T-cell (primary cell): ENCODE results near the gene PRDM10. TPM values are rescaled to one million over a fixed set of nuclear protein-coding genes. Genes with fewer than 3 reads are reported as not detected.
"Not testable (repeated sequence)": the region's sequence is repeated elsewhere in the genome, so short reads cannot be mapped to it uniquely, and the experiment has no call there.

Experiments
- ATAC-seq, 4 experiments: fragments of 200-7000 bp in 3 of 4; fragments of 150-1000 bp in 1 of 4; cut with Tn5 transposase; replicated peaks in 1 of 4; 1 replicate in 3 of 4; 2 replicates in 1 of 4; pipeline ENCODE4 v1.10.0; 2021; ENCODE audit warnings: moderate library complexity in 3 of 4, mild to moderate bottlenecking in 2 of 4, moderate number of reproducible peaks in 1 of 4
- CTCF ChIA-PET, 2 donors: fragments of 300-600 bp; sonication (Branson Sonifier 250); formaldehyde crosslinking; loops; one replicate each; lab custom pipeline; 2022; ENCODE audit warnings: antibody characterized with exemption in 2 of 2; lab: Charles Lee
- POLR2A ChIA-PET, 2 donors: fragments of 300-600 bp; sonication (Branson Sonifier 250); formaldehyde crosslinking; loops; one replicate each; lab custom pipeline; 2022; ENCODE audit warnings: antibody characterized with exemption in 2 of 2; lab: Charles Lee
- DNase-seq, 35 experiments: peaks; one replicate each; pipeline versions ENCODE4 v3.0.0 to v3.0.0-alpha.2; 2013 to 2023
- H3K27ac ChIP-seq: one replicate; pipeline ENCODE4 v1.5.1; 2013; ENCODE audit warnings: low read length
- H3K27me3 ChIP-seq, 2 experiments: replicated peaks in 1 of 2; 1 replicate in 1 of 2; 2 replicates in 1 of 2; pipeline versions ENCODE4 v1.6.1 to v1.7.0; 2013; ENCODE audit warnings: low read length in 1 of 2, mixed read lengths in 1 of 2; ENCODE audit not compliant: control insufficient read depth in 2 of 2, insufficient read depth in 2 of 2; ENCODE audit errors: extremely low read depth in 1 of 2
- H3K36me3 ChIP-seq, 2 donors: 1 replicate in 1 of 2; 2 replicates in 1 of 2; pipeline versions ENCODE4 v1.6.1 to v1.7.0; 2013; ENCODE audit warnings: low read length in 1 of 2; ENCODE audit not compliant: control insufficient read depth in 2 of 2, insufficient read depth in 1 of 2; ENCODE audit errors: extremely low read depth in 1 of 2
- H3K4me1 ChIP-seq, 2 experiments: 1 replicate in 1 of 2; 2 replicates in 1 of 2; pipeline versions ENCODE4 v1.6.1 to v1.7.0; 2013; ENCODE audit warnings: low read length in 2 of 2, mixed read lengths in 1 of 2; ENCODE audit not compliant: insufficient read depth in 2 of 2, control insufficient read depth in 1 of 2; ENCODE audit errors: extremely low read depth in 1 of 2
- H3K4me3 ChIP-seq, 2 donors: 1 replicate in 1 of 2; 2 replicates in 1 of 2; pipeline versions ENCODE4 v1.5.1 to v1.7.0; 2013; ENCODE audit warnings: mild to moderate bottlenecking in 2 of 2, low read length in 1 of 2, moderate library complexity in 1 of 2; ENCODE audit not compliant: control insufficient read depth in 1 of 2; ENCODE audit errors: extremely low read depth in 1 of 2
- H3K9me3 ChIP-seq: 2 replicates; pipeline ENCODE4 v1.7.0; 2013
- H3K27ac Mint-ChIP-seq, 2 donors: one replicate each; pipeline ENCODE4 v1.8.0; 2020 to 2021; ENCODE audit warnings: mild to moderate bottlenecking in 2 of 2, mixed read lengths in 2 of 2
- H3K27me3 Mint-ChIP-seq, 2 donors: one replicate each; pipeline ENCODE4 v1.8.0; 2021 to 2022; ENCODE audit warnings: mixed read lengths in 2 of 2
- H3K36me3 Mint-ChIP-seq: one replicate; pipeline ENCODE4 v1.8.0; 2021; ENCODE audit warnings: mixed read lengths
- H3K4me1 Mint-ChIP-seq, 3 donors: one replicate each; pipeline ENCODE4 v1.8.0; 2020 to 2022; ENCODE audit warnings: mixed read lengths in 3 of 3, mild to moderate bottlenecking in 1 of 3
- H3K4me3 Mint-ChIP-seq, 3 donors: one replicate each; pipeline ENCODE4 v1.8.0; 2020 to 2022; ENCODE audit warnings: mild to moderate bottlenecking in 3 of 3, mixed read lengths in 3 of 3, moderate library complexity in 3 of 3
- H3K9me3 Mint-ChIP-seq, 3 donors: one replicate each; pipeline ENCODE4 v1.8.0; 2020 to 2022; ENCODE audit warnings: mixed read lengths in 3 of 3
- WGBS: methylation state at CpG from one replicate; pipeline ENCODE4 v1.1.5; 2013; ENCODE audit warnings: missing lambda C conversion rate; ENCODE audit not compliant: insufficient coverage; 5-methylcytosine and 5-hydroxymethylcytosine counted together
- total RNA-seq, 35 experiments: library from RNA in 6 of 35; stranded (reverse) in 6 of 35; fragments of 120-200 nt in 1 of 35; gene quantifications; one replicate each; pipeline versions ENCODE4 v1.2.1 to v1.2.4 and lab custom pipeline; 2013 to 2026

Gene PRDM10
- total RNA-seq, 5 donors from 2014 or later (not counting 1 experiment from before 2014, with no cell fraction given): 10.0 to 15.6 (median 14.2) TPM

GRCh38 chr11:129960216-129961214, 42.1 kb downstream of the PRDM10 start:
- no peak overlapping the region for H3K4me3 ChIP-seq
- Mint-ChIP-seq H3K4me1 (peaks cover 2 to 6% (median 3%) of the 10 kb centered on the region in 3 donors), H3K36me3 (peaks cover 38% of the 10 kb centered on the region), H3K4me3 (no peak overlapping the region), H3K27me3 (no peaks in the 10 kb centered on the region), H3K9me3 (no peaks in the 10 kb centered on the region), H3K27ac (no peak overlapping the region)
- POLR2A ChIA-PET: no interaction called here
- CTCF ChIA-PET: interaction anchor here in 1 of 2 donors (0.6 kb wide), 1 partner anchor 1000 kb away, joined by 4 read pairs; no protein-coding TSS in a partner anchor
- no peaks in the 10 kb centered on the region for H3K27me3 ChIP-seq
- no peak for DNase-seq
- no peak overlapping the region for H3K27ac ChIP-seq
- H3K9me3 ChIP-seq: no peaks in the 10 kb centered on the region
- H3K36me3 ChIP-seq: peaks cover 3 to 10% of the 10 kb centered on the region in 2 donors
- WGBS: 74% methylated on average over 13 of the region's 18 CpGs
- H3K4me1 ChIP-seq: no peaks in the 10 kb centered on the region
- ATAC-seq: no peak

GRCh38 chr11:129959687-129960086, 42.9 kb downstream of the PRDM10 start:
- ATAC-seq: no peak
- Histone ChIP-seq H3K4me1 (no peaks in the 10 kb centered on the region), H3K36me3 (peaks cover 3 to 13% of the 10 kb centered on the region in 2 donors), H3K27ac (no peak overlapping the region), H3K27me3 (no peaks in the 10 kb centered on the region), H3K9me3 (no peaks in the 10 kb centered on the region), H3K4me3 (no peak overlapping the region)
- H3K36me3 Mint-ChIP-seq: peaks cover 42% of the 10 kb centered on the region
- H3K4me1 Mint-ChIP-seq: peaks cover 2 to 6% (median 3%) of the 10 kb centered on the region in 3 donors
- no CpG with 5 or more reads among the region's 3 CpGs for WGBS
- H3K27ac Mint-ChIP-seq: no peak overlapping the region
- no peaks in the 10 kb centered on the region for H3K9me3 Mint-ChIP-seq
- H3K4me3 Mint-ChIP-seq: no peak overlapping the region
- POLR2A ChIA-PET: no interaction called here
- no peak for DNase-seq
- no peaks in the 10 kb centered on the region for H3K27me3 Mint-ChIP-seq
- CTCF ChIA-PET: no interaction called here

GRCh38 chr11:129955282-129955681, 47.4 kb downstream of the PRDM10 start:
- Histone ChIP-seq H3K9me3 (no peaks in the 10 kb centered on the region), H3K4me1 (no peaks in the 10 kb centered on the region), H3K27me3 (no peaks in the 10 kb centered on the region), H3K27ac (no peak overlapping the region), H3K4me3 (no peak overlapping the region), H3K36me3 (peaks cover 3 to 9% of the 10 kb centered on the region in 2 donors)
- peaks cover 50% of the 10 kb centered on the region for H3K36me3 Mint-ChIP-seq
- no peaks in the 10 kb centered on the region for H3K4me1 Mint-ChIP-seq
- ChIA-PET CTCF (interaction anchor here (0.6 to 1.4 kb wide), 3 partner anchors 8 to 29 kb away, joined by 3 to 5 read pairs (median 5); no protein-coding TSS in a partner anchor), POLR2A (interaction anchor here in 1 of 2 donors (0.6 kb wide), 1 partner anchor 47 kb away, joined by 12 read pairs; the partner anchor contains the start of gene PRDM10)
- no peak for DNase-seq
- no peak overlapping the region for H3K4me3 Mint-ChIP-seq
- H3K27me3 Mint-ChIP-seq: no peaks in the 10 kb centered on the region
- H3K27ac Mint-ChIP-seq: no peak overlapping the region
- H3K9me3 Mint-ChIP-seq: no peaks in the 10 kb centered on the region
- ATAC-seq: no peak
- WGBS: 89% methylated on average over 3 of the region's 4 CpGs

GRCh38 chr11:129954703-129955102, 47.9 kb downstream of the PRDM10 start:
- H3K27me3 Mint-ChIP-seq, POLR2A ChIA-PET, H3K27me3 ChIP-seq, H3K4me1 ChIP-seq, H3K9me3 Mint-ChIP-seq, H3K27ac ChIP-seq, DNase-seq, H3K4me1 Mint-ChIP-seq, H3K27ac Mint-ChIP-seq, H3K9me3 ChIP-seq, H3K4me3 Mint-ChIP-seq, ATAC-seq, H3K4me3 ChIP-seq, H3K36me3 ChIP-seq: not testable (repeated sequence)
- CTCF ChIA-PET: interaction anchor here (0.6 to 1.4 kb wide), 3 partner anchors 8 to 29 kb away, joined by 3 to 5 read pairs (median 5); no protein-coding TSS in a partner anchor
- WGBS: no CpG with 5 or more reads among the region's 1 CpG
- peaks cover 47% of the 10 kb centered on the region for H3K36me3 Mint-ChIP-seq

GRCh38 chr11:129951866-129952262, 50.8 kb downstream of the PRDM10 start:
- H3K27me3 Mint-ChIP-seq: no peaks in the 10 kb centered on the region
- H3K36me3 Mint-ChIP-seq: peaks cover 42% of the 10 kb centered on the region
- Histone ChIP-seq H3K27me3 (no peaks in the 10 kb centered on the region), H3K36me3 (peaks cover 9 to 10% of the 10 kb centered on the region in 2 donors), H3K4me1 (no peaks in the 10 kb centered on the region), H3K9me3 (no peaks in the 10 kb centered on the region), H3K27ac (no peak overlapping the region), H3K4me3 (no peak overlapping the region)
- H3K4me3 Mint-ChIP-seq: no peak overlapping the region
- ATAC-seq (no peak), DNase-seq (no peak)
- no peak overlapping the region for H3K27ac Mint-ChIP-seq
- ChIA-PET POLR2A (no interaction called here), CTCF (no interaction called here)
- peaks cover 0 to 9% (median 0%) of the 10 kb centered on the region in 3 donors for H3K4me1 Mint-ChIP-seq
- WGBS: no CpG with 5 or more reads among the region's 1 CpG
- H3K9me3 Mint-ChIP-seq: no peaks in the 10 kb centered on the region

GRCh38 chr11:129951201-129951865, 51.3 kb downstream of the PRDM10 start:
- ChIA-PET POLR2A (no interaction called here), CTCF (no interaction called here)
- Histone ChIP-seq H3K4me3 (no peak overlapping the region), H3K27ac (no peak overlapping the region), H3K27me3 (no peaks in the 10 kb centered on the region), H3K9me3 (no peaks in the 10 kb centered on the region), H3K36me3 (peaks cover 14 to 15% of the 10 kb centered on the region in 2 donors), H3K4me1 (no peaks in the 10 kb centered on the region)
- Mint-ChIP-seq H3K4me1 (peaks cover 0 to 9% (median 0%) of the 10 kb centered on the region in 3 donors), H3K27me3 (no peaks in the 10 kb centered on the region), H3K4me3 (no peak overlapping the region), H3K36me3 (peaks cover 47% of the 10 kb centered on the region), H3K27ac (no peak overlapping the region), H3K9me3 (no peaks in the 10 kb centered on the region)
- 67% methylated on average over 2 of the region's 10 CpGs for WGBS
- DNase-seq (no peak), ATAC-seq (no peak)
